ENCODE measurements around the gene PRM1.

Gene PRM1

DNA sequence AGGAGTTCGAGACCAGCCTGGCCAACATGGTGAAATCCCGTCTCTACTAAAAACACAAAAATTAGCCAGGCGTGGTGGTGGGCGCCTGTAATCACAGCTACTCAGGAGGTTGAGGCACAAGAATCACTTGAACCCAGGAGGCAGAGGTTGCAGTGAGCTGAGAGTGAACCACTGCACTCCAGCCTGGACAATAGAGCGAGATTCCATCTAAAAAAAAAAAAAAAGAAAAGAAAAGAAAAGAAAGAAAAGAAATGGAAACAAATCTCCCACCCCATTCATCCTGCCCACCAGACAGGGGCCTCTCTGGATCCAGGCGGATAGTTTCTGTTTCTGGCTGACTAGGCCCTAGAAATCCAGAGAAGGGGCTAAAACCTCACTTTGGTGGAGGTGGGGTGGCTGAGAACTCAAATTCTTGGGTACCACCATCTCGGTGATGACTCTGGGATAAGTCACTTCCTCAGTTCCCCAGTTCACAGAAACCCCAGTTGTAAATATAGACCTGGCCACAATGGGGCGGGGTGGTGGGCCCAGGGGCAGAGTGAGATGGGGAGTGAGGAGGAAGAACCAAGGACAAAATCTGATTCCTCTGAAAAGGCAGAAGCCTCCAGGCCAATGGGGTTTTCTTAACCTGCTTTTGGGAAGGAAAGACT, 47.3 kb downstream of the PRM1 start:
- Mint-ChIP-seq H3K4me1 (peaks cover 5% of the 10 kb centered on the region), H3K27me3 (ENCODE audit: low read depth, poor library complexity) (peaks cover 6% of the 10 kb centered on the region), H3K9me3 (no peaks in the 10 kb centered on the region), H3K4me3 (no peak overlapping the region), H3K27ac (no peak overlapping the region), H3K36me3 (ENCODE audit: low read depth) (no peaks in the 10 kb centered on the region)
- TF ChIP-seq, protein P1, sequence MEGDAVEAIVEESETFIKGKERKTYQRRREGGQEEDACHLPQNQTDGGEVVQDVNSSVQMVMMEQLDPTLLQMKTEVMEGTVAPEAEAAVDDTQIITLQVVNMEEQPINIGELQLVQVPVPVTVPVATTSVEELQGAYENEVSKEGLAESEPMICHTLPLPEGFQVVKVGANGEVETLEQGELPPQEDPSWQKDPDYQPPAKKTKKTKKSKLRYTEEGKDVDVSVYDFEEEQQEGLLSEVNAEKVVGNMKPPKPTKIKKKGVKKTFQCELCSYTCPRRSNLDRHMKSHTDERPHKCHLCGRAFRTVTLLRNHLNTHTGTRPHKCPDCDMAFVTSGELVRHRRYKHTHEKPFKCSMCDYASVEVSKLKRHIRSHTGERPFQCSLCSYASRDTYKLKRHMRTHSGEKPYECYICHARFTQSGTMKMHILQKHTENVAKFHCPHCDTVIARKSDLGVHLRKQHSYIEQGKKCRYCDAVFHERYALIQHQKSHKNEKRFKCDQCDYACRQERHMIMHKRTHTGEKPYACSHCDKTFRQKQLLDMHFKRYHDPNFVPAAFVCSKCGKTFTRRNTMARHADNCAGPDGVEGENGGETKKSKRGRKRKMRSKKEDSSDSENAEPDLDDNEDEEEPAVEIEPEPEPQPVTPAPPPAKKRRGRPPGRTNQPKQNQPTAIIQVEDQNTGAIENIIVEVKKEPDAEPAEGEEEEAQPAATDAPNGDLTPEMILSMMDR (IDR thresholded peaks at IDR 0.05): no peak
- no peak for DNase-seq

DNA sequence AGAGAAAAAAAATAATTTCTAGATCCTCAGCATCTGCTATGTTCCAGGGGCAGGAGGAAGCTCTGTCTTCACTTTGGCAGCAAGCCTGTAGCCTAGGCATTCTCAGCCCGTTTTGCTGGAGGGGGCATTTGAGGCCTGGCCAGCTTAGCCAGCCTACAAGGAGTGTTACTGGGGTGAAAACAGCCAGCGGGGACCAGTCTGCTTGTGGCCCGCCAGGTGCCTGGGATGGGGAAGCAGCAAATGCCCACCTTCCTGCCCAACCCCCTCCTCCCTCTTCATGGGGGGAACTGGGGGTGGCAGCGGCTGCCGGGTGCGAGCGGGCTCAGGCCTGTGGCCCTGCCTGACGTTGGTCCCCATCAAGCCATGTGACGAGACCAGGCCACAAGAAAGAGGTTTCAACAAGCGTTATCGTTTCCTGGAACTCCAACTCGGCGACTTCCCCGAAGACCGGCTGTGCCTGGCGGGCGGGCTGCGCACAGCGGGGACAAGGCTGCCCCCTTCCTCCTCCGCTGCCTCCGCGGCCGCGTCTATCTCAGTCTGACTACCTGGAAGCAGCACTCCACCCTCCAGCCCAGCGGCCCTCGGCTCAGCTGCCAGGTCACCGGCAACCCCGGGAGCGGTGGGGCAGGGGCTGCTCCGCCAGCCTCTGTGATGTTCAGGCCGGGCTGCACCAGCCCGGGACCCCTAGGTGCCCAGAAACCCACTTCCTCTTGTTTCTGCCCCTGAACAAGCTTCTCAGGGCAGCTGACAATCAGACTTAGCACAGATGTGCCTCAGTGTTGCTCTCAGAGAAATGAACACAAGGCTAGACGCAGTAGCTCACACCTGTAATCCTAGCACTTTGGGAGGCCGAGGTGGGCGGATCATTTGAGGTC, 48.0 kb downstream of the PRM1 start:
- H3K9me3 Mint-ChIP-seq: no peaks in the 10 kb centered on the region
- no peaks in the 10 kb centered on the region for H3K36me3 Mint-ChIP-seq (ENCODE audit: low read depth)
- peaks cover 5% of the 10 kb centered on the region for H3K4me1 Mint-ChIP-seq
- DNase-seq: no peak
- TF ChIP-seq, protein P1 (IDR thresholded peaks at IDR 0.05): no peak
- H3K27ac Mint-ChIP-seq: no peak overlapping the region
- H3K27me3 Mint-ChIP-seq (ENCODE audit: low read depth, poor library complexity): peaks cover 8% of the 10 kb centered on the region
- H3K4me3 Mint-ChIP-seq: no peak overlapping the region

DNA sequence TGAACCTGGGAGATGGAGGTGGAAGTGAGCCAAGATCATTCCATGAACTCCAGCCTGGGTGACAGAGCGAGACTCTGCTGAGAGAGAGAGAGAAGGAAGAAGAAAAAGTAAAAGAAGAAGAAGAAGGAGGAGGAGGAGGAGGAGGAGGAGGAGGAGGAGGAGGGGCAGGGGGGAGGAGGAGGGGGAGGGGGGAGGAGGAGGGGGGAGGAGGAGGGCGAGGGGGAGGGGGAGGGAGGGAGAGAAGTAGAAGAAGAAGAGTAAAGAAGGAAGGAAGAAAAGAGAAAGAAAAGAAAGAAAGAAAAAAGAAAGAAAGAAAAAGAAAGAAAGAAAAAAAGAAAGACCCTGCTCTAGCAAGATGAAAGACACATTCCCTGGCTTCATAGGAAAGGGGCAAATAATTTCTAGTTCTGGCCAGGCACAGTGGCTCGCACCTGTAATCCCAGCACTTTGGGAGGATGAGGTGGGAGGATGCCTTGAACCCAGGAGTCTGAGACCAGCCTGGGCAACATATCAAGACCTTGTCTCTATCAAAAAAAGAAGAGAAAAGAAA, 48.8 kb downstream of the PRM1 start:
- DNase-seq: no peak
- H3K36me3 Mint-ChIP-seq (ENCODE audit: low read depth): no peaks in the 10 kb centered on the region
- no peak overlapping the region for H3K4me3 Mint-ChIP-seq
- peaks cover 8% of the 10 kb centered on the region for H3K27me3 Mint-ChIP-seq (ENCODE audit: low read depth, poor library complexity)
- H3K4me1 Mint-ChIP-seq: peaks cover 5% of the 10 kb centered on the region
- H3K9me3 Mint-ChIP-seq: no peaks in the 10 kb centered on the region
- TF ChIP-seq, protein P1 (IDR thresholded peaks at IDR 0.05): no peak
- no peak overlapping the region for H3K27ac Mint-ChIP-seq

DNA sequence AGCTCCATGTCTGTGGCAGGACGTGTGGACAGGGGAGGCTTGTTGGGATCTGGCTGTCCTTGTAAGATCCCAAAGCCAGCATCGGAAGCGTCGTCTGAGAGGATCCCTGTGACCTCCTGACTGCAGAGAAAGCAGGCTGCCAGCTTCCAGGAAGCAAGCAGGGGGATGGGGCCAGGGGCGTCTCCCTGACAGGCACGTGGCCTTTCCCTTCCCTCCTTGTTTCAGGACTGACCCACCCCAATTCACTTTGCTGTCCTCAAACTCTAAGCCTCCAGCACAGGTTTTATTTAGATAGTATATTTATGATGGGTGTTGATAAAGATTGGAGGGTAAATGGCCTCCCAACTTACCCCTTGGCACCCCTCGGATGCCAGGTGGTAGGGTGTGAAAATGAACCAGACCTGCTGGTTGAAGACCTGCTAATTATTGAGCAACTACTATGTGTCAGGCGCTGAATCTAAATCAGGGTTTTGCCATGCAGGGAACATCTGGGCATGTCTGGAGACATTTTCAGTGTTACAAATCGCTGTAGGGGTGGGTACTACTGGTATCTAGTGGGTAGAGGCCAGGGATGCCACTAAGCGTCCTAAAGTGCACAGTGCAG, 49.7 kb downstream of the PRM1 start:
- H3K27me3 Mint-ChIP-seq (ENCODE audit: low read depth, poor library complexity): peaks cover 8% of the 10 kb centered on the region
- TF ChIP-seq, protein P1 (IDR thresholded peaks at IDR 0.05): no peak
- no peaks in the 10 kb centered on the region for H3K9me3 Mint-ChIP-seq
- no peak overlapping the region for H3K4me3 Mint-ChIP-seq
- peaks cover 5% of the 10 kb centered on the region for H3K4me1 Mint-ChIP-seq
- no peak overlapping the region for H3K27ac Mint-ChIP-seq
- no peaks in the 10 kb centered on the region for H3K36me3 Mint-ChIP-seq (ENCODE audit: low read depth)
- DNase-seq: no peak
